ENCODE results near the gene C1orf116.

The C1orf116 gene

DNA sequence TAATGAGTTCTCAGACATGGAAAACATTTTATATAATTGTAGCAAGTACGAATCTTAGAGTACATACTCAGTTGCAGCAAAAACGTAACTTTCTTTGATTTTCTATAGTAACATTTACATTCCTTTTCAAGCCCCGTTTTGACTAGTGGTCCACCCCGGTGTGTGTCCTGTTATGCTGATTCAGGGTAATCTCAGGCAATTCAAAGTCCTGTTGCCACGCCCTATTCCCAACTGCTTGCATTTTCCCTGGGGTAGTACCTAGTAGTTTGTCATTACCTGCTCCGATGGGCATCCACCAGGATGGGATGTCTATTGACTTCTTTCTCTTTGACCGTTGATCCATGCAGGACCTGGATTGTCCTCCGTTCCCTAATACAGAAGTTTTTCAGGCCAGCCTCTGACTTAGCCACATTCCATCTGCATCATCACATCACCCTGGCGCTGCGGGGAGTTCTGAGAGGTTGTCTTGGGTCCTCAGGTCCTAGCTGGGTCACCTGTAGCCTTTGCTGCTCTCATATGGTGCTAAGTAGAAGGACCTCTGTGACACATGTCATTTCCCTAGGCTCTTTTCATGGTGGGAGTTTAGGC lies 47.3 kb downstream of the C1orf116 start:
- DNase-seq = no peak

DNA sequence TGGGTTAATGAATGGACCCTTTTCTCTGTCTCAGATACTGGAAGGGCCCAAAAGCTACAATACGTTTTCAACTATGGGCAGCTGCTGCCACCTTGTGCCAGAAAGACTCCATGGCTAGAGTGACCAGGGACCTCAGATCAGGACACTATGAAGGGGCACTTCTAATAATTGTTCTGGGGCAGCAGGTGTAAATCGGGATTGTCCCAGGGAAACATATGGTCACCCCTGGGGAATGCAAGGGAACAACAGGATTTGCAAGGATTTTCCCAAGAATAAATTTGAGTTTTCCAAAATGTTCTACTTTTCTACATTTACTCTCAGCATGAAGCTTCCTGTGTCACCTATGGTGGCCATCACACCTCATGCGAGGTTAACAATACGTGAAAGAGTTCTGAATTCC lies 50.3 kb downstream of the C1orf116 start:
- peak; percentile 67 for DNase-seq

GRCh38 chr1:206979379-206980043 lies 53.0 kb downstream of the C1orf116 start:
- DNase-seq = peak; percentile 59

- no peak for DNase-seq
Measured at GRCh38 chr1:206978259-206978658, 54.3 kb downstream of the C1orf116 start.

DNA sequence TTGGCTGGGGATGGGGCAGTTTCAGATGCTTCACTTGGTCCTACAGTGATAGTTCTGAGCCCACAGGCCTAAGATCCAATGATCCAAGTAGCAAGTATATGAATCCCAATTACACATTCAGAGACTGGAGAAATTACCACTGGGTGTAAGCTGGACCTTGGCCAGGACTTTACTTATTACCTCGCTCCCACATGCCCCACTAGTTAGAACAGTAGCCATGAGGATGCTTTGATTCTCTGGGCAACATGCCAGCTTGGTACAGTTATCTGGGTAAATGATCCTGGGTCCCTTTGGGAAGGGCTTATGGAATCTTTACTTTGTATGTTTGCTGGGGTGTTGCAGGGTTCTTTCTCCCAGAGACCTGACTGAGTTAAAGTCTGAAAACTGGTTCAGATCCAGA lies 57.2 kb downstream of the C1orf116 start:
- DNase-seq = no peak

DNA sequence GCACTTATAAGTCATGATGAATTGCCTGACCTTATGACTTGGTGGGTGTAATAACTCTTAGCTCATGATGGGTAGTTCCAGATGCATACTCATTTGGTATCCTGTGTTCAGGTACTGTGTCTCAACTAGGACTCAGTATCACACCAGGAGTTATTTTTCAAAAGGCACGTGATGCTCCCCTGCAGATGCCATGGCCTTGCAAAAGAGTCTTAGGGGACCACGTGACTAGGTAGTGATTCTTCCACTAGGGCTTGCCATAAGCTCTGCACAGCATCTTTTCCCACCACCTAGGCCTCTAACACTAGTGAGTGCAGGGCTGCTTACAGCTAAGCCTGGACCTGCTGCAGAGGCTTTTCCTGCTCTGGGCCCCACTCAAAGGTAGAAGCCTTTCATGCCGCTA lies 58.4 kb downstream of the C1orf116 start:
- no peak for DNase-seq

DNA sequence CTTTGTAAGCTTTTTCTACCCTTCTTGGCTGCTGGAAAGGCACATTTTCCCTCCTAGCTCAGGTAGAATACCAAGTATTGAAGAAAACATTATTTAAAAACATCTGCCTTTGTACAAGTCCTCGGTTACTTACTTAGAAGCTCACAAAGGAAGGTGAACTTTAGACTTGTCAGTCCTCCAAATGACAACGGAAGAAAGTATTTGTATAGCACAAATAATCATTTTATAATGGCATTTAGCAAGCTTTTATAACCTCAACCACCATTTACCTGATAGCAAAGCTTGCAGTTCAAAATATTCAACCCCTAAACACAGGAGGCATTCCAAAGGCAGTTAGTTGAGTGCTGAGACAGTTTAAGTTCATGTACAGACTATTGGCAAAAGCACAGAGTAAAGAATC lies 59.8 kb downstream of the C1orf116 start:
- no peak for DNase-seq

DNA sequence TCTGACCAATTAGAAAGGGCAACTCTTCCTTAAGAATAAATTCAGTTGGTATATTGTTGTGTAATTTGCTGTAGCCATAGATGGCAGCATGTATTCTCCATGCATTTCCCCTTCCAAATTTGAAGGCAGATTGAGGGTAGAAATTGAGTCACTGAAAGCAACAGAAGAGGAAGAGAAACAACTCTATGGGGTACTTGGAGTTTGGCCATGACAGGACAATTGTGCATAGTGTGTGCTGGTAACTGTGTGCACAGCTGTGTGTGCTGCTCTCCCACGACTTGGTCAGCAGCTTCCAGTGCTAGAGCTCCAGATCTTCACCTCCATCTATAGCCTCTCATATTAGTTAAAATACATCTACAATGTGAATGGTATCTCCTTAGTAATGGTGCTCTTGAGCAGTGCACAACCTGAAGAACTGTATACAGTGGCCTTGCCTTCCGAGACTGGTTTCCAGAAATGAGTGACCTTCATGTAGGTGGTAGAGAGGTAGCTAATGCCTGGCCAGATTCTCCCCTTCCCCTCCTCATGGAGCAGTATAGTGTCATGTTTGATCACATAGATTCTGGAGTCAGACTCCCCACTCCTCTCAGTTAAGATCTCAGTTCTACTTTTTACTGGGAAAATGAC lies 61.4 kb downstream of the C1orf116 start:
- DNase-seq = no peak

DNA sequence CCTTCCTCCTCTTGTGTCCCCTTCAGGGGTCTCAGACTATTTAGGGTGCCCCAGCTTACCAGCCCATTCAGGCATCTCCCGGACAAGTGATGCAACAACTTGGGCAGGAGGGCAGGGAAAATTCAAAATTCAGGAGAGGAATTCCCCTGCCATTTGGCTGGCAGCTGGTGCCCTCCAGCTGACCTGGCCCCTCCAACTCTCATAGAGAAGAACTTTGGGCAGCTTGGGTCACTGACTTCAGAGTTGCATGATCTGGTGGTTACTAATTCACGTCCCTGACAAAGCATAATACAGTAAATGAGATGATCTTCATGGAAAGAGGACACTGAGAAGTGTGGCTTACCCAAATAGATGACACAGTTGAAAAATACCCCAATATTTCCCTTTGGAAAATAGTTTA lies 62.1 kb downstream of the C1orf116 start, which contains the start of gene FCAMR:
Gene FCAMR (minus strand): TSS at position 15 of the 400 bp plus-strand sequence. CDS start 335 bp downstream, outside the sequence.
- DNase-seq = no peak

- DNase-seq = no peak
Measured at GRCh38 chr1:206969090-206969489, 63.5 kb downstream of the C1orf116 start.

Data from NCI-H82 (cell line).